Measurements from ENCODE around the gene CSMD2.

Gene CSMD2

DNA sequence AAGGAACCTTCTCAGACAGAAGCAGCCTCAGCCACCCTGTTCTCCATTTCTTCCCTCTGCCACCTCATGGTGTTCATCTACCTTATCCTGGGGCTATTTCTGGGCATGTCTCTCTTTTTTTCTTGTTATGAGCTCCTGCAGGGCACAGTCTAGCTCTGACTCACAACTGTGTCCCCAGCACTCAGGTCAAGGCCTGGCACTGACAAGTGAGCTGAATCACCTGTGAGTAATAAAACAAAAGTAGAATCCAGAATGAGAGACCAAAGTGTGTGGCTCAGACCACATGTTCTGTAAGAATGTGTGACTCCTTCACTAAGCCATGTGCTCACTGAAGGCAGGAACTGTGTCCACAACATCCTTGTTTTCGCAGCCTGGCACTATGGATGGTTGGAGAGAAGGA, 34.9 kb upstream of the CSMD2 start:
- TF ChIP-seq EZH2phosphoT487 (conservative IDR thresholded peaks at IDR 0.05; ENCODE audit: low read length): no peak
- TF ChIP-seq, protein P1, sequence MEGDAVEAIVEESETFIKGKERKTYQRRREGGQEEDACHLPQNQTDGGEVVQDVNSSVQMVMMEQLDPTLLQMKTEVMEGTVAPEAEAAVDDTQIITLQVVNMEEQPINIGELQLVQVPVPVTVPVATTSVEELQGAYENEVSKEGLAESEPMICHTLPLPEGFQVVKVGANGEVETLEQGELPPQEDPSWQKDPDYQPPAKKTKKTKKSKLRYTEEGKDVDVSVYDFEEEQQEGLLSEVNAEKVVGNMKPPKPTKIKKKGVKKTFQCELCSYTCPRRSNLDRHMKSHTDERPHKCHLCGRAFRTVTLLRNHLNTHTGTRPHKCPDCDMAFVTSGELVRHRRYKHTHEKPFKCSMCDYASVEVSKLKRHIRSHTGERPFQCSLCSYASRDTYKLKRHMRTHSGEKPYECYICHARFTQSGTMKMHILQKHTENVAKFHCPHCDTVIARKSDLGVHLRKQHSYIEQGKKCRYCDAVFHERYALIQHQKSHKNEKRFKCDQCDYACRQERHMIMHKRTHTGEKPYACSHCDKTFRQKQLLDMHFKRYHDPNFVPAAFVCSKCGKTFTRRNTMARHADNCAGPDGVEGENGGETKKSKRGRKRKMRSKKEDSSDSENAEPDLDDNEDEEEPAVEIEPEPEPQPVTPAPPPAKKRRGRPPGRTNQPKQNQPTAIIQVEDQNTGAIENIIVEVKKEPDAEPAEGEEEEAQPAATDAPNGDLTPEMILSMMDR (IDR thresholded peaks at IDR 0.05; ENCODE audit: insufficient read depth, low read length, poor library complexity, severe bottlenecking): no peak
- H3F3A ChIP-seq (ENCODE audit: insufficient read depth): no peaks in the 10 kb centered on the region
- H3K4me2 ChIP-seq (ENCODE audit: low read depth, low read length, poor library complexity, severe bottlenecking): no peak overlapping the region
- no peaks in the 10 kb centered on the region for H4K20me1 ChIP-seq (ENCODE audit: low read depth, low read length)
- H3K27ac ChIP-seq (ENCODE audit: low read depth, low read length): no peak overlapping the region
- no peak overlapping the region for H3K4me3 ChIP-seq (ENCODE audit: insufficient read depth, low read length, poor library complexity, severe bottlenecking)
- no peaks in the 10 kb centered on the region for H3K79me2 ChIP-seq (ENCODE audit: insufficient read depth, low read length)
- no peak overlapping the region for H3K9ac ChIP-seq (ENCODE audit: low read length)
- no peaks in the 10 kb centered on the region for H3K27me3 ChIP-seq (ENCODE audit: low read length)
- H3K9me3 ChIP-seq (ENCODE audit: insufficient read depth, low read length): no peaks in the 10 kb centered on the region
- no peaks in the 10 kb centered on the region for H3K9me2 ChIP-seq (replicated peaks; ENCODE audit: insufficient read depth, low read length)
- H2AFZ ChIP-seq (ENCODE audit: low read depth, low read length, severe bottlenecking): no peak overlapping the region
- no peaks in the 10 kb centered on the region for H3K36me3 ChIP-seq (ENCODE audit: low read length)

DNA sequence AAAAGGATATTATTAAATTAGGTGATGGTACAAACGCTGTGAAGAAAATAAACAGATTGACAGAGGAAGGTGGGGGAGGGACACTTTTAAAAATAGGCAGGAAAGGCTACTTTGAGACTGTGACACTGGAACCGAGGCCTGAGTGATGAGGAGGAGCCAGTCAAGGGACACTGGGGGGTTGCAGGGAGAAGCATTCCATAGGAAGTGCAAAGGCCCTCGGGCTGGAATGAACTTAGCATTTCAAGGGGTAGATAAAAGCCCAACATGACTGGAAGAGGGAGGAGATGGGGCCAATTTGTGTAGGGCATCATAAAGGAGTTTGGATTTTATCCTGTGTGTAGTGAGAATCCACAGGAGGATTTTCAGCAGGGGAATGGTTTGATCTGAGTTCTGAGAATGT, 27.6 kb upstream of the CSMD2 start:
- Histone ChIP-seq H3K4me2 (ENCODE audit: low read depth, low read length, poor library complexity, severe bottlenecking) (no peak overlapping the region), H3K79me2 (ENCODE audit: insufficient read depth, low read length) (no peaks in the 10 kb centered on the region), H3K9ac (ENCODE audit: low read length) (no peak overlapping the region), H3K9me2 (replicated peaks; ENCODE audit: insufficient read depth, low read length) (no peaks in the 10 kb centered on the region), H3K27ac (ENCODE audit: low read depth, low read length) (no peak overlapping the region), H4K20me1 (ENCODE audit: low read depth, low read length) (no peaks in the 10 kb centered on the region), H2AFZ (ENCODE audit: low read depth, low read length, severe bottlenecking) (no peak overlapping the region), H3F3A (ENCODE audit: insufficient read depth) (no peaks in the 10 kb centered on the region), H3K36me3 (ENCODE audit: low read length) (no peaks in the 10 kb centered on the region), H3K4me3 (ENCODE audit: insufficient read depth, low read length, poor library complexity, severe bottlenecking) (no peak overlapping the region), H3K27me3 (ENCODE audit: low read length) (no peaks in the 10 kb centered on the region), H3K9me3 (ENCODE audit: insufficient read depth, low read length) (no peaks in the 10 kb centered on the region)
- TF ChIP-seq, protein P1 (IDR thresholded peaks at IDR 0.05; ENCODE audit: insufficient read depth, low read length, poor library complexity, severe bottlenecking): no peak
- TF ChIP-seq EZH2phosphoT487 (conservative IDR thresholded peaks at IDR 0.05; ENCODE audit: low read length): no peak

DNA sequence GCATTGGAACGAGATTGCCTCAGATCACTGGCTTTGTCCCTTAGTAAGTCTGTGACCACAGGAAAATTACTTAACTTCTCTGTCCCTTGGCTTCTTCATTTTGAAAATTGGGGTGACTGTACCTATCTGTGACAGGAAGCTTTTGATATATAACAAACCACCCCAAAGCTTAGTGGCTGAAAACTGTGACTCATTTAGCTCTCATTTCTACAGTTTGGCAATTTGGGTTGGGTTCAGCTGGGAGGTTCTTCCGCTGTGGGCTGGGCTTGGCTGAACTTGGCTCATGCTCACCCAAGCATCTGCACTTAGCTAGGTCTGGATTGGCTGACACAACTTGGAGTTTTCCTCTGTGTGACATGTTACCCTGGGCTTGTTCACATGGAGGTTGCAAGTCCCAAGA, 25.7 kb upstream of the CSMD2 start:
- no peaks in the 10 kb centered on the region for H3K36me3 ChIP-seq (ENCODE audit: low read length)
- no peak overlapping the region for H3K27ac ChIP-seq (ENCODE audit: low read depth, low read length)
- H4K20me1 ChIP-seq (ENCODE audit: low read depth, low read length): no peaks in the 10 kb centered on the region
- H2AFZ ChIP-seq (ENCODE audit: low read depth, low read length, severe bottlenecking): no peak overlapping the region
- H3K9ac ChIP-seq (ENCODE audit: low read length): no peak overlapping the region
- H3F3A ChIP-seq (ENCODE audit: insufficient read depth): no peaks in the 10 kb centered on the region
- no peaks in the 10 kb centered on the region for H3K9me3 ChIP-seq (ENCODE audit: insufficient read depth, low read length)
- TF ChIP-seq, protein P1 (IDR thresholded peaks at IDR 0.05; ENCODE audit: insufficient read depth, low read length, poor library complexity, severe bottlenecking): no peak
- TF ChIP-seq EZH2phosphoT487 (conservative IDR thresholded peaks at IDR 0.05; ENCODE audit: low read length): no peak
- no peaks in the 10 kb centered on the region for H3K79me2 ChIP-seq (ENCODE audit: insufficient read depth, low read length)
- no peaks in the 10 kb centered on the region for H3K9me2 ChIP-seq (replicated peaks; ENCODE audit: insufficient read depth, low read length)
- H3K4me3 ChIP-seq (ENCODE audit: insufficient read depth, low read length, poor library complexity, severe bottlenecking): no peak overlapping the region
- H3K27me3 ChIP-seq (ENCODE audit: low read length): no peaks in the 10 kb centered on the region
- H3K4me2 ChIP-seq (ENCODE audit: low read depth, low read length, poor library complexity, severe bottlenecking): no peak overlapping the region
